Ecto neural progenitor cell (in vitro differentiated cells): ENCODE data around the gene BOD1.
A peak's percentile ranks its signal among the peaks of the same experiment; 100 is the strongest.

Source experiments
- DNase-seq: peaks from one replicate; pipeline ENCODE4 v3.0.0-alpha.2; 2018; ENCODE audit warnings: low spot score

The BOD1 gene

GRCh38 chr5:173640156-173640804 is 23.8 kb upstream of the BOD1 start:
- no peak for DNase-seq

- no peak for DNase-seq
These were observed 21.9 kb upstream of the BOD1 start for GRCh38 chr5:173638126-173639040.

- DNase-seq: no peak
These were observed 20.9 kb upstream of the BOD1 start for GRCh38 chr5:173637340-173637739.

GRCh38 chr5:173634465-173634983 is 18.1 kb upstream of the BOD1 start:
- DNase-seq: no peak

- DNase-seq: no peak
These were observed 16.9 kb upstream of the BOD1 start for GRCh38 chr5:173633304-173633703.

- DNase-seq: no peak
These were observed 15.0 kb upstream of the BOD1 start for GRCh38 chr5:173631478-173631877.

GRCh38 chr5:173630724-173631365 is 14.4 kb upstream of the BOD1 start:
- no peak for DNase-seq

- peak; percentile 74 for DNase-seq
These were observed 13.2 kb upstream of the BOD1 start for GRCh38 chr5:173629628-173630027.

GRCh38 chr5:173628501-173628900 is 12.1 kb upstream of the BOD1 start:
- DNase-seq: no peak

GRCh38 chr5:173627860-173628392 is 11.5 kb upstream of the BOD1 start:
- no peak for DNase-seq

- no peak for DNase-seq
These were observed 10.8 kb upstream of the BOD1 start for GRCh38 chr5:173627271-173627670.

GRCh38 chr5:173626505-173626820 is 10.0 kb upstream of the BOD1 start:
- DNase-seq: no peak

- DNase-seq: no peak
These were observed 9.4 kb upstream of the BOD1 start for GRCh38 chr5:173625673-173626504.

- DNase-seq: no peak
These were observed 8.8 kb upstream of the BOD1 start for GRCh38 chr5:173625261-173625660.

GRCh38 chr5:173624282-173624681 is 7.8 kb upstream of the BOD1 start:
- no peak for DNase-seq

GRCh38 chr5:173623789-173624188 is 7.3 kb upstream of the BOD1 start:
- DNase-seq: no peak

- no peak for DNase-seq
These were observed 6.9 kb upstream of the BOD1 start for GRCh38 chr5:173623296-173623771.

- DNase-seq: no peak
These were observed 6.0 kb upstream of the BOD1 start for GRCh38 chr5:173622183-173623047.

- DNase-seq: no peak
These were observed 4.3 kb upstream of the BOD1 start for GRCh38 chr5:173620784-173621183.

GRCh38 chr5:173618927-173619519 is 2.6 kb upstream of the BOD1 start:
- DNase-seq: no peak
